Measurements from ENCODE around the gene TAF3. TPM values are rescaled to one million over a fixed set of nuclear protein-coding genes. Genes with fewer than 3 reads are reported as not detected.

The TAF3 gene
- total and polyA plus RNA-seq, 12 donors: 3.6 to 14.9 (median 11.0) TPM

GRCh38 chr10:7872041-7872442 is 53.7 kb downstream of the TAF3 start:
- Histone ChIP-seq H3K36me3 (no peaks in the 10 kb centered on the region), H3K9me3 (no peaks in the 10 kb centered on the region), H3K27ac (no peak overlapping the region), H3K4me1 (peaks cover 0 to 5% (median 0%) of the 10 kb centered on the region in 9 donors), H3K27me3 (no peaks in the 10 kb centered on the region), H3K4me3 (peak overlapping the region in 8 of 10 donors; percentile 7 to 45 (median 36))
- 13 to 14% methylated on average over 5 of the region's 5 CpGs for WGBS, 2 donors
- ATAC-seq (no peak), DNase-seq (no peak)
- TF ChIP-seq, protein P1, sequence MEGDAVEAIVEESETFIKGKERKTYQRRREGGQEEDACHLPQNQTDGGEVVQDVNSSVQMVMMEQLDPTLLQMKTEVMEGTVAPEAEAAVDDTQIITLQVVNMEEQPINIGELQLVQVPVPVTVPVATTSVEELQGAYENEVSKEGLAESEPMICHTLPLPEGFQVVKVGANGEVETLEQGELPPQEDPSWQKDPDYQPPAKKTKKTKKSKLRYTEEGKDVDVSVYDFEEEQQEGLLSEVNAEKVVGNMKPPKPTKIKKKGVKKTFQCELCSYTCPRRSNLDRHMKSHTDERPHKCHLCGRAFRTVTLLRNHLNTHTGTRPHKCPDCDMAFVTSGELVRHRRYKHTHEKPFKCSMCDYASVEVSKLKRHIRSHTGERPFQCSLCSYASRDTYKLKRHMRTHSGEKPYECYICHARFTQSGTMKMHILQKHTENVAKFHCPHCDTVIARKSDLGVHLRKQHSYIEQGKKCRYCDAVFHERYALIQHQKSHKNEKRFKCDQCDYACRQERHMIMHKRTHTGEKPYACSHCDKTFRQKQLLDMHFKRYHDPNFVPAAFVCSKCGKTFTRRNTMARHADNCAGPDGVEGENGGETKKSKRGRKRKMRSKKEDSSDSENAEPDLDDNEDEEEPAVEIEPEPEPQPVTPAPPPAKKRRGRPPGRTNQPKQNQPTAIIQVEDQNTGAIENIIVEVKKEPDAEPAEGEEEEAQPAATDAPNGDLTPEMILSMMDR (IDR thresholded peaks at IDR 0.05): peak; percentile 72 to 89 (median 79)
- intact Hi-C loops (cut with DNase I): loop anchor here (2.0 to 10.0 kb wide), 8 partner anchors 183 to 1433 kb away; partner anchors contain the start of gene GATA3 (in 1 of the 10)

- Histone ChIP-seq H3K9me3 (no peaks in the 10 kb centered on the region), H3K27ac (no peak overlapping the region), H3K4me1 (peaks cover 0 to 5% (median 0%) of the 10 kb centered on the region in 9 donors), H3K36me3 (no peaks in the 10 kb centered on the region), H3K27me3 (no peaks in the 10 kb centered on the region), H3K4me3 (no peak overlapping the region)
- 74 to 78% methylated on average over 2 of the region's 2 CpGs for WGBS, 2 donors
- ATAC-seq: no peak
- TF ChIP-seq, protein P1 (IDR thresholded peaks at IDR 0.05): no peak
- DNase-seq: no peak
- intact Hi-C loops (cut with DNase I): loop anchor here (2.0 to 10.0 kb wide), 9 partner anchors 180 to 1430 kb away; partner anchors contain the start of gene GATA3 (in 1 of the 10)
Observed at GRCh38 chr10:7874864-7875263, 56.6 kb downstream of the TAF3 start.

DNA sequence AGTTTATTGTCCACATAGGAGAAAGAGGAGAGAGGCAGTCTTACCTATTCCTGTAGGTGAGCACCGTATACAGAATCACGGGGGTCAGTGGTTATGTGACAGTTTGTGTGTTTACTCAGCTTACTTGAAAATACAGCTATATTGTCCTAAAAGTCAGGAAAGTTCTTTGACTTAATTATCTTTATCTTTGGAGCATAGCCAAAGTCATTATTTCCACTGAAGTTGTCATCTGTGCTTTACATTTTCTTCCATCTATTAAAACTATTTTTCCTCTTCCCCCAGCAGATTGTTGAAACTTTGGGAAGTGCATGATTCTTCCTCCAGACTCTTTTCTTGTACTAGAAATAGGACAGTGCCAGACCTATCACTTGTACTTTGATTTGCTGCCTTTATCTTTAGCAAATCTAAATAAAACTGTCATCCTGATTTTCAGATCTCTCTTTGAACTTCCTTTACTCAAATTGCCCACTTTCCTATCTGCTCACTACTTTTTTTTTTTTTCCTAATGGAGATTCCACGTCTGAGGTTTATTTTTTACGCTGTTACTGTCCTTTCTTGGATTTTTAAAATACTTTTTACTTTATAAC is 58.3 kb downstream of the TAF3 start:
- peaks cover 0 to 5% (median 0%) of the 10 kb centered on the region in 9 donors for H3K4me1 ChIP-seq
- no peaks in the 10 kb centered on the region for H3K9me3 ChIP-seq
- 89 to 91% methylated on average over 4 of the region's 4 CpGs for WGBS, 2 donors
- ATAC-seq: no peak
- H3K36me3 ChIP-seq: no peaks in the 10 kb centered on the region
- H3K27me3 ChIP-seq: no peaks in the 10 kb centered on the region
- H3K27ac ChIP-seq: no peak overlapping the region
- no peak overlapping the region for H3K4me3 ChIP-seq
- intact Hi-C loops (cut with DNase I): loop anchor here in 5 of 10 donors (5.0 to 10.0 kb wide), 4 partner anchors 178 to 1428 kb away; partner anchors contain the start of gene GATA3 (in 1 of the 5)
- no peak for DNase-seq
- TF ChIP-seq, protein P1 (IDR thresholded peaks at IDR 0.05): no peak

GRCh38 chr10:7881119-7881518 is 62.8 kb downstream of the TAF3 start:
- intact Hi-C loops (cut with DNase I): no loop called here
- H3K27me3 ChIP-seq: no peaks in the 10 kb centered on the region
- ATAC-seq (no peak), DNase-seq (no peak)
- TF ChIP-seq, protein P1 (IDR thresholded peaks at IDR 0.05): no peak
- H3K9me3 ChIP-seq: no peaks in the 10 kb centered on the region
- no peak overlapping the region for H3K4me3 ChIP-seq
- H3K4me1 ChIP-seq: peaks cover 0 to 4% (median 0%) of the 10 kb centered on the region in 9 donors
- H3K27ac ChIP-seq: no peak overlapping the region
- WGBS, 2 donors: 98 to 100% methylated on average over 3 of the region's 3 CpGs
- H3K36me3 ChIP-seq: no peaks in the 10 kb centered on the region

Data from heart right ventricle (tissue), 16 donors.